HG02852 (cell line): Measurements from ENCODE around the gene LRP3.
"Not testable (repeated sequence)": the region's sequence is repeated elsewhere in the genome, so short reads cannot be mapped to it uniquely, and the experiment has no call there.

Source experiments
- ATAC-seq: cut with Tn5 transposase; IDR thresholded peaks from one replicate; pipeline ENCODE4 v1.9.1; 2021; ENCODE audit warnings: mild to moderate bottlenecking, moderate library complexity; ENCODE audit not compliant: unreplicated experiment

LRP3 gene

GRCh38 chr19:33201886-33202545, 7.9 kb downstream of the LRP3 start:
- no peak for ATAC-seq

- ATAC-seq = no peak
These were observed 8.7 kb downstream of the LRP3 start for GRCh38 chr19:33202546-33203507.

GRCh38 chr19:33203529-33203928, 9.4 kb downstream of the LRP3 start:
- no peak for ATAC-seq

GRCh38 chr19:33204136-33204973, 10.2 kb downstream of the LRP3 start:
- no peak for ATAC-seq

- ATAC-seq = no peak
These were observed 11.0 kb downstream of the LRP3 start for GRCh38 chr19:33205110-33205509.

GRCh38 chr19:33205531-33206260, 11.6 kb downstream of the LRP3 start:
- no peak for ATAC-seq

GRCh38 chr19:33206261-33207039, 12.3 kb downstream of the LRP3 start:
- ATAC-seq = no peak

GRCh38 chr19:33207040-33207620, 13.0 kb downstream of the LRP3 start:
- no peak for ATAC-seq

- ATAC-seq = no peak
These were observed 13.8 kb downstream of the LRP3 start for GRCh38 chr19:33207903-33208302.

GRCh38 chr19:33208371-33208895, 14.3 kb downstream of the LRP3 start:
- no peak for ATAC-seq

- ATAC-seq = no peak
These were observed 15.0 kb downstream of the LRP3 start for GRCh38 chr19:33208904-33209849.

- ATAC-seq = not testable (repeated sequence)
These were observed 15.7 kb downstream of the LRP3 start for GRCh38 chr19:33209850-33210230.

- ATAC-seq = no peak
These were observed 16.3 kb downstream of the LRP3 start for GRCh38 chr19:33210266-33210940.

GRCh38 chr19:33211794-33212435, 17.8 kb downstream of the LRP3 start:
- ATAC-seq = no peak

- ATAC-seq = no peak
These were observed 18.5 kb downstream of the LRP3 start for GRCh38 chr19:33212436-33213172.

GRCh38 chr19:33214596-33214995, 20.5 kb downstream of the LRP3 start:
- ATAC-seq = no peak
